ENCODE measurements around the gene STX5.
A peak's percentile ranks its signal among the peaks of the same experiment; 100 is the strongest.

Gene STX5

GRCh38 chr11:62831520-62832335 lies at the start of gene STX5:
STX5 (minus strand) TSS chr11:62832051; CDS start chr11:62831243, 808 bp downstream.
- H3K36me3 ChIP-seq (ENCODE audit: insufficient read depth, low read length) = peaks cover 36% of the 10 kb centered on the region
- TF ChIP-seq EZH2 (IDR thresholded peaks at IDR 0.05) = no peak
- TF ChIP-seq FOXP2 (optimal IDR thresholded peaks at IDR 0.05; ENCODE audit: control extremely low read depth, extremely low read length, insufficient read depth) = peak; percentile 67
- TF ChIP-seq POLR2AphosphoS5 (IDR thresholded peaks at IDR 0.05; ENCODE audit: borderline replicate concordance, low read depth, low read length) = peak; percentile 76; the same call in 1 of the 2 replicates

GRCh38 chr11:62880803-62881578 lies 49.1 kb upstream of the STX5 start, which contains the start of gene SLC3A2:
SLC3A2 (plus strand) TSS chr11:62880896; CDS start chr11:62881024, 128 bp downstream.
- no peaks in the 10 kb centered on the region for H3K9me3 ChIP-seq (ENCODE audit: low read depth, low read length)
- no peak for DNase-seq (ENCODE audit: low read depth, low spot score)
- peak within 1 kb of the TSS; percentile 100 for H3K9ac ChIP-seq (ENCODE audit: insufficient read length)
- H3K36me3 ChIP-seq (ENCODE audit: insufficient read depth, low read length) = peaks cover 80% of the 10 kb centered on the region
- TF ChIP-seq FOXP2 (optimal IDR thresholded peaks at IDR 0.05; ENCODE audit: control extremely low read depth, extremely low read length, insufficient read depth) = peak; percentile 6
- TF ChIP-seq EZH2 (IDR thresholded peaks at IDR 0.05) = no peak
- peak; percentile 99 for TF ChIP-seq POLR2AphosphoS5 (IDR thresholded peaks at IDR 0.05; ENCODE audit: borderline replicate concordance, low read depth, low read length)
- peak within 1 kb of the TSS; percentile 89 for H3K4me3 ChIP-seq
- peak within 1 kb of the TSS; percentile 98 for H3K27ac ChIP-seq

More at GRCh38 chr11:62831520-62832335, at the start of gene STX5:
- H3K4me3 ChIP-seq = peak within 1 kb of the TSS; percentile 94
- H3K9ac ChIP-seq (ENCODE audit: insufficient read length) = peak within 1 kb of the TSS; percentile 92
- no peaks in the 10 kb centered on the region for H3K9me3 ChIP-seq (ENCODE audit: low read depth, low read length)
- DNase-seq (ENCODE audit: low read depth, low spot score) = peak; percentile 90
- peak within 1 kb of the TSS; percentile 82 for H3K27ac ChIP-seq

GRCh38 chr11:62880231-62880802 lies 48.5 kb upstream of the STX5 start:
- Histone ChIP-seq H3K27ac (peak overlapping the region; percentile 98), H3K9ac (ENCODE audit: insufficient read length) (peak overlapping the region; percentile 100), H3K36me3 (ENCODE audit: insufficient read depth, low read length) (peaks cover 75% of the 10 kb centered on the region), H3K9me3 (ENCODE audit: low read depth, low read length) (no peaks in the 10 kb centered on the region), H3K4me3 (peak overlapping the region; percentile 89)
- DNase-seq (ENCODE audit: low read depth, low spot score) = no peak
- TF ChIP-seq EZH2 (IDR thresholded peaks at IDR 0.05) (no peak), FOXP2 (optimal IDR thresholded peaks at IDR 0.05; ENCODE audit: control extremely low read depth, extremely low read length, insufficient read depth) (peak; percentile 61), POLR2AphosphoS5 (IDR thresholded peaks at IDR 0.05; ENCODE audit: borderline replicate concordance, low read depth, low read length) (no peak)

DNA sequence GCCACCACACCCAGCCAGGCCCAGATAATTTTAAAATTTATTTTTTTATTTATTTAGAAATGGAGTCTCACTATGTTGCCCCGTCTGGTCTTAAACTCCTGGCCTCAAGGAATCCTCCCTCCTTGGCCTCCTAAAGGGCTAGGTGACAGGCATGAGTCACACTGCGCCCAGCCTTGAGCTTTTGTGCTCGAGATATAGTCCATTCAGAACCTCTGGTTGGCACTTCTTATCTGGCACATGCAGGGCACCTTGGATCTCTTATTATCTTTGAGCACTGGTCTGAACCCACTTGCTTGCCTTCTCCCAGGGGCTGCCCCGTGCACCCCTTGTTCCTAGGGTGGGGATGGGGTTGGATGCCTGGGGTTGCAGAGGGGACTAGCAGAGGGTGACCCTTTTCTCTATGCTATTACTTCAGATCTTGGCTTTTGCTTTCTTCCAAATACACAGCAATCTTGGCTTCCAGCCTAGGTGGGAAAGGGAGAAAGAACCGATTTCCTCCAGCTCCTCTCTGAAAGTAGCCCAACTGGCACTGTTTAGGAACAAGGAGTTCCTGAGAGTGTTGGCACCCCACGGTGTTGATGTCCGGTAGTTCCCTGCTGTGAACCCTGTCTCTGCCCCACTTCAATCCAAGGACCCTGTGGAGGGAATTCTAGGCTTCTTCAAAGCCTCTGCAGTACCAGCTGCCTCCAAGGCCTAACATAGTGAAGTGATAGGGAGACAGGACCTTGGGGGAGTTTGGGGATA lies 47.6 kb upstream of the STX5 start:
- no peak for TF ChIP-seq EZH2 (IDR thresholded peaks at IDR 0.05)
- TF ChIP-seq POLR2AphosphoS5 (IDR thresholded peaks at IDR 0.05; ENCODE audit: borderline replicate concordance, low read depth, low read length) = no peak
- no peak for TF ChIP-seq FOXP2 (optimal IDR thresholded peaks at IDR 0.05; ENCODE audit: control extremely low read depth, extremely low read length, insufficient read depth)
- peak overlapping the region; percentile 70 for H3K27ac ChIP-seq
- no peak for DNase-seq (ENCODE audit: low read depth, low spot score)
- H3K4me3 ChIP-seq = peak overlapping the region; percentile 89; the same call in 1 of the 2 replicates
- H3K9me3 ChIP-seq (ENCODE audit: low read depth, low read length) = no peaks in the 10 kb centered on the region
- H3K9ac ChIP-seq (ENCODE audit: insufficient read length) = no peak overlapping the region
- H3K36me3 ChIP-seq (ENCODE audit: insufficient read depth, low read length) = peaks cover 74% of the 10 kb centered on the region

DNA sequence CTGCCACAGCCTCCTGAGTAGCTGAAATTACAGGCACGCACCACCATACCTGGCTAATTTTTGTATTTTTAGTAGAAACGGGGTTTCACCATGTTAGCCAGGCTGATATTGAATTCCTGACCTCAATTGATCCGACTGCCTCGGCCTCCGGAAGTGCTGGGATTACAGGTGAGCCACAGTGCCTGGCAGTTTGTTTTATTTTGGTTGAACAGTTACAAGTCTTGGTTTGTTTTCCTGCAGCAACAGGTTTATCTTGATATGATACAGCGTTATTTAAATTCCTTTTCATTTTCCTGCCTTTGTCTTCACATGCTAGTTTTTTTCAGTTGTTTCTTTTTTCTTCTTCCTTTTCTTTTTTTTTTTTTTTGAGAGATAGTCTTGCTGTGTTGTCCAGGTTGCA lies 44.9 kb upstream of the STX5 start:
- no peaks in the 10 kb centered on the region for H3K9me3 ChIP-seq (ENCODE audit: low read depth, low read length)
- DNase-seq (ENCODE audit: low read depth, low spot score) = no peak
- TF ChIP-seq POLR2AphosphoS5 (IDR thresholded peaks at IDR 0.05; ENCODE audit: borderline replicate concordance, low read depth, low read length) = no peak
- H3K27ac ChIP-seq = no peak overlapping the region
- no peak overlapping the region for H3K4me3 ChIP-seq
- H3K36me3 ChIP-seq (ENCODE audit: insufficient read depth, low read length) = peaks cover 69% of the 10 kb centered on the region
- no peak overlapping the region for H3K9ac ChIP-seq (ENCODE audit: insufficient read length)

DNA sequence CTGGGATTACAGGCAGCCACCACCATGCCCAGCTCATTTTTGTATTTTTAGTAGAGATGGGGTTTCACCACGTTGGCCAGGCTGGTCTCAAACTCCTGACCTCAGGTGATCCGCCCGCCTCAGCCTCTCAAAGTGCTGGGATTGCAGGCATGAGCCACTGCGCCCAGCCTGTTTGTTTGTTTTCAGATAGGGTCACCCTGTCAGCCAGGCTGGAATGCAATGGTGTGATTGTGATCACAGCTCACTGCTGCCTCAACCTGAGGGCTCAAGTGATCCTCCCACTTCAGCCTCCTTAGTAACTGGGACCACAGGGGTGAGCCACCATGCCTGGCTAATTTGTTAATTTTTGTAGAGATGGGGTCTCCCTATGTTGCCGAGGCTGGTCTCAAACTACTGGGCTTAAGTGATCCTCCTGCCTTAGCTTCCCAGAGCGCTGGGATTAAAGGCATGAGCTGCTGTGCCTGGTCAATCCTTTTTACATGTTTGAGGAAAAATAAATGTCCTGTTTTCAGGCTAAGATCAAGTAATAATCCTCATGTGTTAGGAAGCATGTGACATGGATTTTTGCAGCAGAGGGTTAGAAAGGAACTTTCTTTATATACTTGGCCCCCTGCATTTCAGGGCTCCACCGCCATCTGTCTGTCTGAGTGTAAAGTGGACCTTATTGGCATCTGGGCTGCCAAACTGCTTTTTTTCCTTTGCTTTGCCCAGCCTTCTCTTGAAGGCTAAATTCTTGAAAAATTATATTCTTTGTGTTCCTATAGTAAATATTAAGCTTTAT lies 44.0 kb upstream of the STX5 start:
- TF ChIP-seq EZH2 (IDR thresholded peaks at IDR 0.05) = no peak
- TF ChIP-seq FOXP2 (optimal IDR thresholded peaks at IDR 0.05; ENCODE audit: control extremely low read depth, extremely low read length, insufficient read depth) = no peak
- no peak for TF ChIP-seq POLR2AphosphoS5 (IDR thresholded peaks at IDR 0.05; ENCODE audit: borderline replicate concordance, low read depth, low read length)
- H3K4me3 ChIP-seq = no peak overlapping the region
- peaks cover 68% of the 10 kb centered on the region for H3K36me3 ChIP-seq (ENCODE audit: insufficient read depth, low read length)
- no peaks in the 10 kb centered on the region for H3K9me3 ChIP-seq (ENCODE audit: low read depth, low read length)
- H3K9ac ChIP-seq (ENCODE audit: insufficient read length) = no peak overlapping the region
- DNase-seq (ENCODE audit: low read depth, low spot score) = no peak
- peak overlapping the region; percentile 70 for H3K27ac ChIP-seq

GRCh38 chr11:62874851-62875250 lies 43.0 kb upstream of the STX5 start:
- Histone ChIP-seq H3K27ac (no peak overlapping the region; the same call in 1 of the 2 replicates), H3K4me3 (no peak overlapping the region), H3K36me3 (ENCODE audit: insufficient read depth, low read length) (peaks cover 69% of the 10 kb centered on the region), H3K9me3 (ENCODE audit: low read depth, low read length) (no peaks in the 10 kb centered on the region), H3K9ac (ENCODE audit: insufficient read length) (no peak overlapping the region)
- no peak for DNase-seq (ENCODE audit: low read depth, low spot score)
- no peak for TF ChIP-seq EZH2 (IDR thresholded peaks at IDR 0.05)
- no peak for TF ChIP-seq POLR2AphosphoS5 (IDR thresholded peaks at IDR 0.05; ENCODE audit: borderline replicate concordance, low read depth, low read length)
- no peak for TF ChIP-seq FOXP2 (optimal IDR thresholded peaks at IDR 0.05; ENCODE audit: control extremely low read depth, extremely low read length, insufficient read depth)
